MV-4-11 (cell line): ENCODE results near the gene INPP5A.
A peak's percentile ranks its signal among the peaks of the same experiment; 100 is the strongest.

Experiments used
- DNase-seq: peaks from one replicate; lab custom pipeline; 2025; lab: John Stamatoyannopoulos, UW

The INPP5A gene

GRCh38 chr10:132580617-132581016, 43.0 kb downstream of the INPP5A start:
- no peak for DNase-seq

GRCh38 chr10:132582137-132582536, 44.5 kb downstream of the INPP5A start:
- no peak for DNase-seq

GRCh38 chr10:132582771-132583170, 45.2 kb downstream of the INPP5A start:
- no peak for DNase-seq

- DNase-seq: peak; percentile 70
Observed at GRCh38 chr10:132583456-132583855, 45.9 kb downstream of the INPP5A start.

- no peak for DNase-seq
Observed at GRCh38 chr10:132584081-132584480, 46.5 kb downstream of the INPP5A start.

GRCh38 chr10:132585732-132586722, 48.4 kb downstream of the INPP5A start:
- DNase-seq: peak; percentile 55

- DNase-seq: no peak
Observed at GRCh38 chr10:132586739-132587138, 49.2 kb downstream of the INPP5A start.

- no peak for DNase-seq
Observed at GRCh38 chr10:132587175-132587574, 49.6 kb downstream of the INPP5A start.

- peak; percentile 100 for DNase-seq
Observed at GRCh38 chr10:132588301-132589013, 50.9 kb downstream of the INPP5A start.

GRCh38 chr10:132589015-132589414, 51.4 kb downstream of the INPP5A start:
- DNase-seq: no peak

- DNase-seq: no peak
Observed at GRCh38 chr10:132589681-132590080, 52.1 kb downstream of the INPP5A start.

GRCh38 chr10:132590094-132590751, 52.6 kb downstream of the INPP5A start:
- no peak for DNase-seq

- DNase-seq: no peak
Observed at GRCh38 chr10:132590752-132591121, 53.1 kb downstream of the INPP5A start.

- no peak for DNase-seq
Observed at GRCh38 chr10:132591166-132591971, 53.8 kb downstream of the INPP5A start.

GRCh38 chr10:132592790-132593383, 55.3 kb downstream of the INPP5A start:
- DNase-seq: no peak

- DNase-seq: peak; percentile 62
Observed at GRCh38 chr10:132593389-132593788, 55.8 kb downstream of the INPP5A start.

- no peak for DNase-seq
Observed at GRCh38 chr10:132593900-132594876, 56.6 kb downstream of the INPP5A start.

GRCh38 chr10:132595021-132595420, 57.4 kb downstream of the INPP5A start:
- DNase-seq: no peak

GRCh38 chr10:132595854-132596253, 58.3 kb downstream of the INPP5A start:
- no peak for DNase-seq

- DNase-seq: no peak
Observed at GRCh38 chr10:132596742-132597279, 59.2 kb downstream of the INPP5A start.
